Fibroblast of peridontal ligament (primary cell): ENCODE measurements around the gene CATSPER4.
"Not testable (repeated sequence)": the region's sequence is repeated elsewhere in the genome, so short reads cannot be mapped to it uniquely, and the experiment has no call there.

Experiments used
- DNase-seq: peaks from one replicate; pipeline ENCODE4 v3.0.0-alpha.2; 2010; ENCODE audit errors: extremely low read depth

Gene CATSPER4

GRCh38 chr1:26195805-26196204, 5.4 kb downstream of the CATSPER4 start:
- DNase-seq = no peak

GRCh38 chr1:26197301-26197700, 6.9 kb downstream of the CATSPER4 start:
- no peak for DNase-seq

- no peak for DNase-seq
Measured at GRCh38 chr1:26197813-26198212, 7.4 kb downstream of the CATSPER4 start.

GRCh38 chr1:26200413-26200812, 10.0 kb downstream of the CATSPER4 start:
- DNase-seq = no peak

GRCh38 chr1:26203642-26204318, 13.4 kb downstream of the CATSPER4 start:
- DNase-seq = no peak

- no peak for DNase-seq
Measured at GRCh38 chr1:26210147-26210870, 19.9 kb downstream of the CATSPER4 start.

GRCh38 chr1:26212726-26213125, 22.3 kb downstream of the CATSPER4 start:
- DNase-seq = no peak

- DNase-seq = no peak
Measured at GRCh38 chr1:26213335-26213905, 23.0 kb downstream of the CATSPER4 start.

- DNase-seq = no peak
Measured at GRCh38 chr1:26215246-26215645, 24.8 kb downstream of the CATSPER4 start.

GRCh38 chr1:26218906-26219494, 28.6 kb downstream of the CATSPER4 start:
- DNase-seq = no peak

GRCh38 chr1:26220199-26220912, 30.0 kb downstream of the CATSPER4 start:
- no peak for DNase-seq

- no peak for DNase-seq
Measured at GRCh38 chr1:26221094-26221493, 30.7 kb downstream of the CATSPER4 start.

GRCh38 chr1:26224606-26225005, 34.2 kb downstream of the CATSPER4 start:
- DNase-seq = no peak

GRCh38 chr1:26225033-26225831, 34.8 kb downstream of the CATSPER4 start:
- DNase-seq = no peak

- not testable (repeated sequence) for DNase-seq
Measured at GRCh38 chr1:26230682-26231081, 40.3 kb downstream of the CATSPER4 start.

- DNase-seq = peak; percentile 95
Measured at GRCh38 chr1:26233903-26234643, 43.7 kb downstream of the CATSPER4 start, which contains the start of gene CEP85. Gene CEP85, plus strand, starts transcription at chr1:26234200. Its CDS starts 5,584 bp downstream, at chr1:26239784.

GRCh38 chr1:26234644-26235370, 44.4 kb downstream of the CATSPER4 start:
- DNase-seq = peak; percentile 25

- peak; percentile 36 for DNase-seq
Measured at GRCh38 chr1:26237230-26237966, 47.0 kb downstream of the CATSPER4 start.

GRCh38 chr1:26239936-26240335, 49.5 kb downstream of the CATSPER4 start:
- peak; percentile 48 for DNase-seq
